ENCODE results near the gene LIF.
"Not testable (repeated sequence)": the region's sequence is repeated elsewhere in the genome, so short reads cannot be mapped to it uniquely, and the experiment has no call there.

LIF gene

DNA sequence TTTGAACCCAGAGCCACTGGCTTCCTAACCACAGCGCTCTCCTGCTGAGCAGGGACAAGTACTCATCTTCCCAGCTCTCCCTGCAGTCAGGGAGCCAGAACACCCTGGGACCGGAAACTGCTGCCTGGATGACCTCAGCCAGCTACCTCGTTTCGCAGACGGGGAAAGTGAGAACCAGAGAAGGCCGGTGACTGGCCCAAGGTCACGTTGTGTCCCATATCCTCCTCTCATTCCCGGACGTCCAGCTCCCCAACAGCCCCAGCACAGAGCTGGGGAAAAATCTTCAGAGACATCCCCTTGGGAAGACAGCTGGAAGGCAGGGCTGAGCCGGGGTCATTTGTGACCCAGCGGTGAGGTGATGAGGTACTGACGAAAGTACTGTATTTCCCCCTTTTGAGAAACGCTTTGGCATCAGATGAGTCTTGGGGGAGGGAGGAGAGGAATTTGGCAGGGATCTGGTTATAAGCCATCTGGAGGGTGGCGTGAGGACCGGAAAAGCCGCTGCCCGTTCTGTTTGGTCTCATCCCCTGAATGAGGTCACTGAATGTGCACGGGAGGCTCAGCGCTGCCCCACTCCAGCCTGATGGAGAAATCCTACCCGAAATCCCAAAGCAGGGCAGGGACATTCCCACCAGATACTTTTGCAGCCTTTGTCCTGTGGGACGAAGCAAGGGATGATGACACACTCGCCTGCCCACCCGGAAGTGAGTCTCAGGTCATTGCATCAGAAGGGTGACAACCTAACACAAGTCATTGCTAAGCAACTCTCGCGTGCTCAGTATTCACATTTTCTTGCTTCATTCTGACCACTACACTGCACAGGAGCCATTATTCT lies 41.1 kb downstream of the LIF start:
- no peak for DNase-seq

- no peak for DNase-seq
Observed at GRCh38 chr22:30204742-30205111, 41.8 kb downstream of the LIF start.

DNA sequence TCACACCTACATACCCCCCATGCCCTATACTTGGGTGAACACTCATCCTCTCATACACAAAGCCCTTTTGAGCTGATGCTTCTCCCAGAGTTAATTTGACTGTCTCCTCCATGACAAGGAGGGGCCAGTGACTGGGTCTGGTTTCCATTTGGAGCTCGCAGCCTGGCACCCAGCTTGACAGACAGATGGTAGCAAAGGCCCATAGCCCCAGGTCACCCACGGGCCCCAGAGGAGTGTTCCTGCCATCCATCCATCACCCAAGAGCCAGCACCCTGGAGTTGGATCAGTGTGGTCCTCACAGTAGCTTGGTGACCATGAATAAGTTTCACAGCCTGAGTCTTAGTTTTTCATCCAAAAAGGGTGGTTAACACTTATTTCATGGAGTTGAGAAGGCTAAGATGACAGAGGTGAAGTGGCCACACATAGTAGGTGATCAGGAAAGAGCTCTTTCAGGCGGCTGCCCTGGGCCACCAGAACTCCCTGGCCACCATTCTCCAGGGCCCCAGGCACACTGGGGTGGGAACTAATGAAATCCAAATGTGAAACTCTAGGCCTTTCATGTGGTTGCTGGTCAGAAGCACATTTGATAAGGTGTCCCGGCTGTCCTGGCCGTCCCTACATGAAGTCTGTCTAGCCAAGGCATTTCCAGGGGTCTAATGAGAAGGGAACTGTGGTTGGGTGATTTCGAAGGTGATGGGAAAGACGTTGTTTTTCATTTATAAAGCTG lies 42.4 kb downstream of the LIF start:
- DNase-seq = no peak

DNA sequence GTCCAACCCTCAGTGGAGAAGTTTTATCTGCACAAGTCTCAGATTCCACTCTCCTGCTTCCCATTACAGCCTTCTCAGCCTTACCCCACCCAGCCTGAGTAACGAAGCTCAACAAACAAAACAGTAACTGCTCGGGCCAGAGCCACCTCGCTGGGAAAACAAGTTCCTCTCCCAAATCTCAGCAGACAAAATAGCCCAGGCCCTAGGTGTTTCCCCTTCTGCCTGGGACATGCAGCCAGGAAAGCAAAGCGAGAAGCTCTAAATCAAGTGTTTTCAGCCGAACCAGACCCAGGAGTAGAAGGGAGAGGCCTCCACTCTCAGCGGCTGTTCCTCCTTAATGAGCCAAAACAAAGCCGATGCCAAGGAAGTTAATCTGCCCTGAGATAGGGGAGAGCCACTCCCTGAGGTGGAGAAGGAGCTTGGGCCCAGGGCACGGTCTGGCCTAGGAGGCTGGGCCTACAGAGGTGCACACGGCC lies 44.0 kb downstream of the LIF start:
- no peak for DNase-seq

DNA sequence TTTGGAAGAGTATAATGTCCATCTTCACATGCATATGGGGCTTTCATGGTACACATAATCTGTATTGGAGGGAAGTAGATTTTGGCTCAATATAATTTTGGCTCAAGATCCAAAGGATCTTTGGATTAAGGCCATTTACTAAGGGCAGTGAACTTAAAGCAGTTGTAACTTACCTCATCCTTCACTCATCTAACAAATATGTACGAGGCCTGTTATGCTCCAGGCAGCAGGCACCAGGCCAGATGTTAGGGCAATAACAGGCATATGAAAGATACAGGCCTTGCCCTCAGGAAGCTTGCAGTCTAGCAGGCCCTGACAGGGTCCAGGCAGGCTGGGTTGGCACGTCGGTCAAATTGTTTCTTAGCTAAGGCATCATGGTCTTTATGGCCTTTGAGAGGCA lies 44.6 kb downstream of the LIF start:
- DNase-seq = no peak

- not testable (repeated sequence) for DNase-seq
Observed at GRCh38 chr22:30200905-30201304, 45.7 kb downstream of the LIF start.

GRCh38 chr22:30198921-30199320 lies 47.6 kb downstream of the LIF start:
- no peak for DNase-seq

DNA sequence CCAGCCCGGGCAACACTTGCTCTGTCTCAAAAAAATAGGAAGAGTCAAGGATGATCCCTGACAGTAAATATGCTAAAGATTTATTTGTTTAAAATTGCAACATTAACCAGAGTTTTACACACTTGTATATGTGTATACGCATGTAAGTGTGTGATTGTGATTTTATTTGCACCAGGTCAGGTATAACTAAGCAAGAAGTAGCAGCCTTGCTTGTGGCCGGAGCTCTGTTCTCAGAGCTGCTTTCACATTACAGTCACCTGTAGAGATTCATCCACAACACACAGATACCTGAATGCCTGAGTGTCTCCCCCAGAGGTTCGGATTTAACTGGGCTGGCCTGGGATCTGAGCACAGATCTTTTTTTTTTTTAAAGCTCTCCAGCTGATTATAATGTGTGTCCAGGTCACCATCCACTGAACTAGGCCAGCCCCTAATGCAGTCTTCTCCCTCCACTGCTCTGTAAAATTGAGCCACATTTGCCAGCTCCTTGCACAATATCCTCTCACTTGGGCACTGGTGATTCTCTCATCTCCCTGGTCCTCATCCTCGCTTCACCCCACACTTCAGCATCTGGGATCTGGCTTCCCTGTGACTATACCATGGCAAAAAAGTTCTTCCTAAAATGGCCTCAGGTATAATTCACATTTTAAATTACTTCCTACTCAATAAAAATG lies 48.3 kb downstream of the LIF start:
- no peak for DNase-seq

DNA sequence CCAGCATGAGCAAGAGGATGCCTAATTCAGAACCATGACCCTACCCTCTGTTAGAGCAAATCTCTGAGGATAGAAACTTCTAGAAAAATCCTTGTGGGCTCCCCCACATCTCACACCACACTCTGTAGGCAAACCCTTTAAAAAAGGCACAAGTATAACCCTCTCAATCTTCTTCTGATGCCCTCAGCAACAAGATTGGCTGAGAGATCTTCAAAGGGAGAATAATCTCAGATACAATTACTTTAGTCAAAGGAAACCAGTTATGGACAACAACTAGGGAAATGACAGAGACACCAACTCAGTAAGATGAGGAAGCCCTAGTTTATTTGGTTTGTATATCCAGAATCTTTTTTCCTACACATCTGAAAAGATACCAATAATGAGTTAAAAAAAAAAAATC lies 49.2 kb downstream of the LIF start:
- no peak for DNase-seq

GRCh38 chr22:30196880-30197336 lies 49.7 kb downstream of the LIF start:
- DNase-seq = no peak

- DNase-seq = peak in 1 of 2 experiments; percentile 37
Observed at GRCh38 chr22:30196141-30196879, 50.2 kb downstream of the LIF start.

GRCh38 chr22:30195245-30196140 lies 51.1 kb downstream of the LIF start:
- no peak for DNase-seq

GRCh38 chr22:30193031-30193775 lies 53.4 kb downstream of the LIF start:
- no peak for DNase-seq

- no peak for DNase-seq
Observed at GRCh38 chr22:30192427-30192826, 54.1 kb downstream of the LIF start.

DNA sequence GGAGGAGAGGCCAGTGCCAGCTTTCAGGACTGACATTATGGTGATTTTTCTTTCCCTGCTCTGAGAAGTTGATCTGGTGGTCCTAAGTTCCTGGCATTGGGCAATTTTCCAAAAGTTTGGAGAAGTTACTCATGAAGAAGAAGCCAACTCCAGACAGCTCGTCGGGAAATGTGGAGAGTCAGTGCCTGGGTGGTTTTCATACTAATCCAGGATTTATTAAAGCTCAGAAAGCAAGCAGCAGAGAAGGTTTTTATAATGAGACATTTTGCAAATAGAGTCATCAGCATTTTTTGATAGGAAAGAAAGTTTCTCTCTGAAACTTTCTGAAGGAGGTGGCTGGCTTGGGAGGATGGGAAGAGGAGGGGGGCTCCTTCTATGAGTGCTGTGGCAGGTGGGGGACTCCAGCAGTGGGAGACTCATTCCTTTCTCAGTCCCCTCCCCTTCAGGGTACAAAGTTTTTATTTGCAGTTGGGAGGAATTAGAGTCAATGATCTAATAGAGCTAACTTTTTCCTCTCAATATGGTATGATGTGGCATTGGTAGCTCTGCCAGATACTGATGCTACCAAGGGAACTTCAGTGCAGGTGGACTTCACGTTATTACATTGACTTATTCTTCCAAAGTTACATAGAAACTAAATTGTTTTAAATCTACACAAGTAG lies 55.4 kb downstream of the LIF start:
- DNase-seq = no peak

DNA sequence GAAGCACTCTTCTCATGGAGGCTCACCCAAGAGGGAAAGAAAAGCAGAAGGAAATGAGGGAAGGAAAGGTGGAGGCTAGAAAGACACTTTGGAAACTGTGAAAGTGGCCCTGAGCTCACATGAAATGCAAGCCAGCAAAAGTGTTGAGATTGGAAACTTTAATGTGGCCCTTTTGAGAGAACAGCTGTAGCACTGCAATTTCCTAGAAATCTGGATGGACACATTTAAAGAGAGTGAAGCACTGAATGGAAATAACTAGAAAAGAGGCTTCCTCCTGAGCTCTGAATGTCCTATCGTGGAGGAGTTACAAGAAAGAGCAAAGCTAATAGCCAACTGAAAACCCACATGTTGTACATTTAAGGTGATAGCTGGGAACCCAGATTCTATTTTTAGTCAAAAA lies 56.0 kb downstream of the LIF start:
- no peak for DNase-seq
